Thyroid gland (tissue), 4 donors: ENCODE results near the gene ATP6V1A.

ENCODE experiments used
- CTCF ChIP-seq, 6 experiments: fragments of 200-600 bp in 3 of 6; fragments of 450-650 bp in 3 of 6; sonication (generic) in 3 of 6; IDR thresholded peaks; one replicate each; pipeline ENCODE4 v1.5.1; 2016 to 2019; ENCODE audit warnings: antibody characterized with exemption in 6 of 6, mild to moderate bottlenecking in 2 of 6, inconsistent platforms in 1 of 6, moderate library complexity in 1 of 6
- POLR2A ChIP-seq, 2 donors: fragments of 450-650 bp; IDR thresholded peaks; one replicate each; pipeline ENCODE4 v1.6.1; 2017; ENCODE audit warnings: antibody characterized with exemption in 2 of 2, mild to moderate bottlenecking in 2 of 2, moderate library complexity in 1 of 2

GRCh38 chr3:113839551-113839950 is 92.7 kb downstream of the ATP6V1A start:
- TF ChIP-seq CTCF (IDR thresholded peaks at IDR 0.05) (no peak), POLR2A (IDR thresholded peaks at IDR 0.05) (no peak)
